ENCODE data around the gene SUMO3. TPM values are rescaled to one million over a fixed set of nuclear protein-coding genes. Genes with fewer than 3 reads are reported as not detected.

Gene SUMO3
- total and polyA plus RNA-seq, 12 donors = 21.1 to 92.3 (median 72.1) TPM

GRCh38 chr21:44849616-44850130, 31.8 kb upstream of the SUMO3 start:
- 88 to 93% (median 89%) methylated on average over 12 of the region's 12 CpGs for WGBS, 4 donors
- no peaks in the 10 kb centered on the region for H3K9me3 ChIP-seq (replicated peaks in 1 of 3)
- intact Hi-C loops (cut with DNase I) = no loop called here
- TF ChIP-seq, protein P1, sequence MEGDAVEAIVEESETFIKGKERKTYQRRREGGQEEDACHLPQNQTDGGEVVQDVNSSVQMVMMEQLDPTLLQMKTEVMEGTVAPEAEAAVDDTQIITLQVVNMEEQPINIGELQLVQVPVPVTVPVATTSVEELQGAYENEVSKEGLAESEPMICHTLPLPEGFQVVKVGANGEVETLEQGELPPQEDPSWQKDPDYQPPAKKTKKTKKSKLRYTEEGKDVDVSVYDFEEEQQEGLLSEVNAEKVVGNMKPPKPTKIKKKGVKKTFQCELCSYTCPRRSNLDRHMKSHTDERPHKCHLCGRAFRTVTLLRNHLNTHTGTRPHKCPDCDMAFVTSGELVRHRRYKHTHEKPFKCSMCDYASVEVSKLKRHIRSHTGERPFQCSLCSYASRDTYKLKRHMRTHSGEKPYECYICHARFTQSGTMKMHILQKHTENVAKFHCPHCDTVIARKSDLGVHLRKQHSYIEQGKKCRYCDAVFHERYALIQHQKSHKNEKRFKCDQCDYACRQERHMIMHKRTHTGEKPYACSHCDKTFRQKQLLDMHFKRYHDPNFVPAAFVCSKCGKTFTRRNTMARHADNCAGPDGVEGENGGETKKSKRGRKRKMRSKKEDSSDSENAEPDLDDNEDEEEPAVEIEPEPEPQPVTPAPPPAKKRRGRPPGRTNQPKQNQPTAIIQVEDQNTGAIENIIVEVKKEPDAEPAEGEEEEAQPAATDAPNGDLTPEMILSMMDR (IDR thresholded peaks at IDR 0.05) = no peak
- TF ChIP-seq POLR2A (IDR thresholded peaks at IDR 0.05) = no peak
- no peak overlapping the region for H3K27ac ChIP-seq
- no peak overlapping the region for H3K4me3 ChIP-seq
- DNase-seq = peak in 1 of 7 donors; percentile 13
- H3K36me3 ChIP-seq (replicated peaks in 1 of 2) = peaks cover 0 to 51% of the 10 kb centered on the region in 2 donors
- H3K27me3 ChIP-seq = no peaks in the 10 kb centered on the region
- peaks cover 14 to 33% of the 10 kb centered on the region in 2 donors for H3K4me1 ChIP-seq (replicated peaks in 1 of 2)

- Histone ChIP-seq H3K4me1 (replicated peaks in 1 of 2) (peaks cover 14 to 33% of the 10 kb centered on the region in 2 donors), H3K27me3 (no peaks in the 10 kb centered on the region), H3K4me3 (no peak overlapping the region), H3K9me3 (replicated peaks in 1 of 3) (no peaks in the 10 kb centered on the region), H3K27ac (no peak overlapping the region), H3K36me3 (replicated peaks in 1 of 2) (peaks cover 0 to 44% of the 10 kb centered on the region in 2 donors)
- intact Hi-C loops (cut with DNase I) = no loop called here
- TF ChIP-seq, protein P1 (IDR thresholded peaks at IDR 0.05) = no peak
- no peak for TF ChIP-seq POLR2A (IDR thresholded peaks at IDR 0.05)
- 88 to 95% (median 94%) methylated on average over 6 to 36 of the region's 36 CpGs for WGBS, 4 donors
- peak in 1 of 7 donors; percentile 14 for DNase-seq
Observed at GRCh38 chr21:44848821-44849521, 31.1 kb upstream of the SUMO3 start.

DNA sequence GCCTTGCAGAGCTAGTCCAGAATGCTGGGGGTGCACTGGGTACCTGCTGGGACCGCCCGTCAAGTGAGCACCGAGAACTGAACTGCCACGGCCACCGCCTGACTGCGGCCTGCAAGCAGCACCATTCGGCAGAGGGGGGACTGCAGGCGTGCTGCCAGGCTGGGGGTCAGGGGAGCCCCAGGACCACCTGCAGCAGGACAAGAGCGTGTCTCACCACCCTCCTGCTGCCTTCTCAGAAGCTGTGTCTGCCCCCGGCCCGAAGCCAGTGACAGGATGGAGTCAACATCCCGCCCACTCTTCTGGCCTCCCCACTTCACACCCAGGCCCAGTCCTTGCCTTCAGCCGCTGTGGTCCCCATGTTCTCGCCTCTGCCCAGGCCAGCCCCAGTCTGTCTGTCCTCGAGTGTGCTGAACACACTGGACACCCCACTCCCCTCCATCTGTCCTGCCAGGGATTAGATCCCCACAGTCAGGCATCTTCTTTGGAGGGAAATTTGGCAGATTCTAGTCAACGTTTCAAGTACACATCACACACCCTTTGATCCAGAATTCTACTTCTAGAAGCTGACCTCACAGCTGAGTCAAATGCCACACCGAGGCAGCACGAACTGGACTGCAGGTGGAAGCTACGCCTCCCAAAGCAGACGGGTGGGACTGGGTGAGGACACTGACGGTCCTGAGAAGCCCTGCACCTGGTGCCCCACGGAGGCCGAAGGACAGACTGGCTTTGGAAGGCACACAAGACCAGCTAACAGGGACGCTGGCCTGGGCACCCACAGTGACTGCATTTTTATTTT, 29.6 kb upstream of the SUMO3 start:
- H3K4me3 ChIP-seq = no peak overlapping the region
- TF ChIP-seq POLR2A (IDR thresholded peaks at IDR 0.05) = no peak
- TF ChIP-seq, protein P1 (IDR thresholded peaks at IDR 0.05) = no peak
- H3K9me3 ChIP-seq (replicated peaks in 1 of 3) = no peaks in the 10 kb centered on the region
- 88 to 93% (median 91%) methylated on average over 16 to 24 of the region's 24 CpGs for WGBS, 4 donors
- H3K4me1 ChIP-seq (replicated peaks in 1 of 2) = peaks cover 14 to 33% of the 10 kb centered on the region in 2 donors
- peaks cover 0 to 32% of the 10 kb centered on the region in 2 donors for H3K36me3 ChIP-seq (replicated peaks in 1 of 2)
- no peaks in the 10 kb centered on the region for H3K27me3 ChIP-seq
- H3K27ac ChIP-seq = no peak overlapping the region
- intact Hi-C loops (cut with DNase I) = no loop called here
- DNase-seq = peak in 2 of 7 donors; percentile 14 to 48
